H9 (cell line): ENCODE results near the gene CCNB2. TPM values are rescaled to one million over a fixed set of nuclear protein-coding genes. Genes with fewer than 3 reads are reported as not detected.
A peak's percentile ranks its signal among the peaks of the same experiment; 100 is the strongest.

Source experiments
- DNase-seq: peaks from one replicate; pipeline ENCODE4 v3.0.0-alpha.2; 2017
- H2AFZ ChIP-seq: one replicate; pipeline ENCODE4 v1.6.1; 2013; ENCODE audit warnings: mild to moderate bottlenecking, low read length, control low read depth, moderate library complexity
- H2AK5ac ChIP-seq: 2 replicates; pipeline ENCODE4 v1.6.1; 2013; ENCODE audit warnings: low read length, control low read depth, mixed read lengths; ENCODE audit not compliant: insufficient read length
- H2BK120ac ChIP-seq: one replicate; pipeline ENCODE4 v1.6.1; 2013; ENCODE audit warnings: low read depth, mild to moderate bottlenecking, low read length, control low read depth, inconsistent platforms; ENCODE audit not compliant: poor library complexity, severe bottlenecking
- H2BK12ac ChIP-seq: 2 replicates; pipeline ENCODE4 v1.6.1; 2013; ENCODE audit warnings: low read length, control low read depth, mixed read lengths, low read depth; ENCODE audit not compliant: insufficient read length
- H2BK15ac ChIP-seq: 2 replicates; pipeline ENCODE4 v1.6.1; 2013; ENCODE audit warnings: low read depth, low read length, control low read depth
- H2BK20ac ChIP-seq: one replicate; pipeline ENCODE4 v1.6.1; 2013; ENCODE audit warnings: low read depth, mild to moderate bottlenecking, low read length, control low read depth, inconsistent platforms; ENCODE audit not compliant: poor library complexity, severe bottlenecking
- H2BK5ac ChIP-seq: 2 replicates; pipeline ENCODE4 v1.6.1; 2013; ENCODE audit warnings: low read length, control low read depth, mixed read lengths; ENCODE audit not compliant: insufficient read length
- H3K14ac ChIP-seq: 2 replicates; pipeline ENCODE4 v1.6.1; 2013; ENCODE audit warnings: low read length, control low read depth; ENCODE audit not compliant: insufficient read depth
- H3K18ac ChIP-seq: 2 replicates; pipeline ENCODE4 v1.6.1; 2013; ENCODE audit warnings: low read depth, mild to moderate bottlenecking, mixed read lengths, low read length, control low read depth; ENCODE audit not compliant: insufficient read length
- H3K23ac ChIP-seq: 2 replicates; pipeline ENCODE4 v1.6.1; 2013; ENCODE audit warnings: low read length, control low read depth, mixed read lengths, low read depth; ENCODE audit not compliant: insufficient read length
- H3K23me2 ChIP-seq: 2 replicates; pipeline ENCODE4 v1.6.1; 2013; ENCODE audit warnings: low read depth, mild to moderate bottlenecking, mixed read lengths, low read length, control low read depth; ENCODE audit not compliant: insufficient read length, poor library complexity, severe bottlenecking
- H3K27ac ChIP-seq: 2 replicates; pipeline ENCODE4 v1.5.1; 2013; ENCODE audit warnings: low read length, control low read depth, mixed read lengths, low read depth; ENCODE audit not compliant: insufficient read length
- H3K27me3 ChIP-seq: 2 replicates; pipeline ENCODE4 v1.6.1; 2013; ENCODE audit warnings: low read length, control low read depth, inconsistent platforms; ENCODE audit not compliant: insufficient read depth
- H3K4ac ChIP-seq: 2 replicates; pipeline ENCODE4 v1.6.1; 2013; ENCODE audit warnings: low read depth, mild to moderate bottlenecking, control low read depth, inconsistent platforms, low read length, moderate library complexity
- H3K4me1 ChIP-seq: 2 replicates; pipeline ENCODE4 v1.6.1; 2013; ENCODE audit warnings: low read length, control low read depth, inconsistent platforms; ENCODE audit not compliant: insufficient read depth
- H3K4me2 ChIP-seq: 2 replicates; pipeline ENCODE4 v1.6.1; 2013; ENCODE audit warnings: low read length, control low read depth, mixed read lengths; ENCODE audit not compliant: insufficient read length, insufficient read depth
- H3K56ac ChIP-seq: 2 replicates; pipeline ENCODE4 v1.6.1; 2013; ENCODE audit warnings: low read depth, mild to moderate bottlenecking, mixed read lengths, low read length, control low read depth; ENCODE audit not compliant: insufficient read length
- H3K79me1 ChIP-seq: 2 replicates; pipeline ENCODE4 v1.6.1; 2013; ENCODE audit warnings: low read depth, mild to moderate bottlenecking, moderate library complexity, low read length, control low read depth, inconsistent platforms; ENCODE audit not compliant: insufficient read depth, poor library complexity, severe bottlenecking
- H3K79me2 ChIP-seq: 2 replicates; pipeline ENCODE4 v1.6.1; 2013; ENCODE audit warnings: low read length, control low read depth, inconsistent platforms; ENCODE audit not compliant: insufficient read depth
- H3K9ac ChIP-seq: 2 replicates; pipeline ENCODE4 v1.6.1; 2013; ENCODE audit warnings: low read length, control low read depth, mixed read lengths; ENCODE audit not compliant: insufficient read length; ENCODE audit errors: extremely low read depth
- H3K9me3 ChIP-seq: one replicate; pipeline ENCODE4 v1.6.1; 2013; ENCODE audit warnings: low read depth, low read length, inconsistent platforms; ENCODE audit not compliant: control insufficient read depth
- H3T11ph ChIP-seq: one replicate; pipeline ENCODE4 v1.6.1; 2013; ENCODE audit warnings: mild to moderate bottlenecking, low read length, control low read depth, inconsistent platforms
- H4K20me1 ChIP-seq: one replicate; pipeline ENCODE4 v1.6.1; 2013; ENCODE audit not compliant: control insufficient read depth, insufficient read length, insufficient read depth
- H4K5ac ChIP-seq: 2 replicates; pipeline ENCODE4 v1.6.1; 2013; ENCODE audit warnings: low read depth, mild to moderate bottlenecking, mixed read lengths, low read length, control low read depth; ENCODE audit not compliant: insufficient read length
- H4K8ac ChIP-seq: replicated peaks from 2 replicates; pipeline ENCODE4 v1.6.1; 2013; ENCODE audit warnings: low read length, control low read depth, mixed read lengths, low read depth; ENCODE audit not compliant: insufficient read length
- H4K91ac ChIP-seq: 2 replicates; pipeline ENCODE4 v1.6.1; 2013; ENCODE audit warnings: low read depth, mild to moderate bottlenecking, moderate library complexity, mixed read lengths, low read length, control low read depth; ENCODE audit not compliant: insufficient read length
- H3K27ac Mint-ChIP-seq, 3 experiments: 2 replicates in 2 of 3; 3 replicates in 1 of 3; pipeline ENCODE4 v1.8.0; 2020 to 2021; ENCODE audit warnings: mixed read lengths in 3 of 3, mild to moderate bottlenecking in 1 of 3, moderate library complexity in 1 of 3
- H3K27me3 Mint-ChIP-seq: 2 replicates; pipeline ENCODE4 v1.8.0; 2021; ENCODE audit warnings: low read depth, mild to moderate bottlenecking, moderate library complexity, mixed read lengths
- H3K36me3 Mint-ChIP-seq, 3 experiments: 2 replicates in 2 of 3; 3 replicates in 1 of 3; pipeline ENCODE4 v1.8.0; 2020 to 2021; ENCODE audit warnings: low read depth in 3 of 3, mixed read lengths in 3 of 3; ENCODE audit not compliant: insufficient read depth in 1 of 3
- H3K4me1 Mint-ChIP-seq, 2 experiments: 2 replicates each; pipeline ENCODE4 v1.8.0; 2020; ENCODE audit warnings: mixed read lengths in 2 of 2
- H3K4me3 Mint-ChIP-seq, 2 experiments: 2 replicates in 1 of 2; 3 replicates in 1 of 2; pipeline ENCODE4 v1.8.0; 2020 to 2021; ENCODE audit warnings: mild to moderate bottlenecking in 2 of 2, mixed read lengths in 2 of 2, moderate library complexity in 1 of 2
- H3K9me3 Mint-ChIP-seq, 2 experiments: 2 replicates in 1 of 2; 3 replicates in 1 of 2; pipeline ENCODE4 v1.8.0; 2020; ENCODE audit warnings: mild to moderate bottlenecking in 2 of 2, mixed read lengths in 2 of 2, moderate library complexity in 1 of 2
- CTCF ChIP-seq: fragments of 200-600 bp; sonication (generic); conservative IDR thresholded peaks from 3 replicates; pipeline ENCODE4 v1.8.0; 2021; ENCODE audit warnings: antibody characterized with exemption, mild to moderate bottlenecking
- WGBS: extraction: QIAGEN DNeasy Blood & Tissue Kit; methylation state at CpG from one replicate; pipeline ENCODE4 v1.1.7; 2013; ENCODE audit warnings: missing lambda C conversion rate, low lambda C conversion rate, mixed read lengths; ENCODE audit not compliant: insufficient read length; ENCODE audit errors: extremely low coverage; 5-methylcytosine and 5-hydroxymethylcytosine counted together
- total RNA-seq: library from RNA; stranded (reverse); gene quantifications from 2 replicates; pipeline ENCODE4 v1.2.1, GENCODE V29; 2021

The CCNB2 gene
- total RNA-seq, 1 experiment from 2014 or later = 122 TPM

GRCh38 chr15:59172289-59172901 lies 67.4 kb downstream of the CCNB2 start:
- H2AFZ ChIP-seq = no peak overlapping the region

More at GRCh38 chr15:59172289-59172901, 67.4 kb downstream of the CCNB2 start:
- Histone ChIP-seq H4K91ac (no peak overlapping the region), H2BK12ac (no peak overlapping the region), H3K18ac (no peak overlapping the region), H3K4me2 (no peak overlapping the region), H4K20me1 (no peaks in the 10 kb centered on the region), H2BK20ac (no peak overlapping the region), H3K79me2 (no peaks in the 10 kb centered on the region), H2BK5ac (no peak overlapping the region), H3K9me3 (no peaks in the 10 kb centered on the region), H2AK5ac (no peak overlapping the region), H3K79me1 (no peaks in the 10 kb centered on the region), H2BK120ac (no peak overlapping the region), H4K8ac (no peak overlapping the region), H3T11ph (no peak overlapping the region), H3K23me2 (no peaks in the 10 kb centered on the region), H3K27me3 (no peaks in the 10 kb centered on the region), H3K9ac (no peak overlapping the region), H3K56ac (no peak overlapping the region), H3K23ac (no peak overlapping the region), H2BK15ac (no peak overlapping the region), H3K14ac (no peak overlapping the region), H3K4me1 (0 out of 2 replicates have a peak, but pooled peaks cover 2% of the 10 kb centered on the region), H4K5ac (no peak overlapping the region), H3K4ac (no peak overlapping the region), H3K27ac (no peak overlapping the region)
- H3K27ac Mint-ChIP-seq = no peak overlapping the region
- WGBS = no CpG with 5 or more reads among the region's 7 CpGs
- no peak overlapping the region for H3K4me3 Mint-ChIP-seq
- H3K27me3 Mint-ChIP-seq = no peaks in the 10 kb centered on the region
- DNase-seq = no peak
- peaks cover 9% of the 10 kb centered on the region in 2 experiments; a peak in 3 of 4 replicates for H3K4me1 Mint-ChIP-seq
- peak; percentile 43; the same call in 1 of the 3 replicates for TF ChIP-seq CTCF
- H3K9me3 Mint-ChIP-seq = no peaks in the 10 kb centered on the region
- peaks cover 7 to 72% (median 37%) of the 10 kb centered on the region in 3 experiments; a peak in 6 of 7 replicates for H3K36me3 Mint-ChIP-seq
